ENCODE measurements around the gene FBP2. TPM values are rescaled to one million over a fixed set of nuclear protein-coding genes. Genes with fewer than 3 reads are reported as not detected.

Gene FBP2
- total RNA-seq, 1 donor from 2014 or later = not detected

DNA sequence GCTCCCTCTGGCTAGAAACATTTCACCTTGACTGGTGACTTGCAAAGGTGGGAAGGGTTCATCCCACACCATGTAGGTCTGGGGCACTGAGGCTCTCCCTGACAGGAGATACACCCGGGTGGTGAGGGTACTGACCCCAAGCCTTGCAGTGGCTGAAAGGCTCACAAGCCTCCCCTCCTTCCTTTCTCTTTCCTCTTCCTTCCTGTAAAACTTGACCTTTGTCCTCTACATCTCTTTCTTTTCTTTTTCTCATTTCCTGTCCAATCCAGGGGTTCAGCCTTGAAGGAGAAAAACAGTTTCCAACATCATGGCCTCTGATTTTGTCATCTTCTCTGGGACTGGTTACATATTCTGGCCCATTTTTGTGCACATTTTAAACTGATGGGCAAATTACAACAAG is 16.6 kb downstream of the FBP2 start:
- H3K4me3 ChIP-seq = no peak overlapping the region
- DNase-seq (ENCODE audit: extremely low spot score in 2 of 2) = no peak
- no peaks in the 10 kb centered on the region for H3K4me1 ChIP-seq
- H3K36me3 ChIP-seq = no peaks in the 10 kb centered on the region
- H3K9me3 ChIP-seq = no peaks in the 10 kb centered on the region
- no peaks in the 10 kb centered on the region for H3K27me3 ChIP-seq
- TF ChIP-seq, protein P1, sequence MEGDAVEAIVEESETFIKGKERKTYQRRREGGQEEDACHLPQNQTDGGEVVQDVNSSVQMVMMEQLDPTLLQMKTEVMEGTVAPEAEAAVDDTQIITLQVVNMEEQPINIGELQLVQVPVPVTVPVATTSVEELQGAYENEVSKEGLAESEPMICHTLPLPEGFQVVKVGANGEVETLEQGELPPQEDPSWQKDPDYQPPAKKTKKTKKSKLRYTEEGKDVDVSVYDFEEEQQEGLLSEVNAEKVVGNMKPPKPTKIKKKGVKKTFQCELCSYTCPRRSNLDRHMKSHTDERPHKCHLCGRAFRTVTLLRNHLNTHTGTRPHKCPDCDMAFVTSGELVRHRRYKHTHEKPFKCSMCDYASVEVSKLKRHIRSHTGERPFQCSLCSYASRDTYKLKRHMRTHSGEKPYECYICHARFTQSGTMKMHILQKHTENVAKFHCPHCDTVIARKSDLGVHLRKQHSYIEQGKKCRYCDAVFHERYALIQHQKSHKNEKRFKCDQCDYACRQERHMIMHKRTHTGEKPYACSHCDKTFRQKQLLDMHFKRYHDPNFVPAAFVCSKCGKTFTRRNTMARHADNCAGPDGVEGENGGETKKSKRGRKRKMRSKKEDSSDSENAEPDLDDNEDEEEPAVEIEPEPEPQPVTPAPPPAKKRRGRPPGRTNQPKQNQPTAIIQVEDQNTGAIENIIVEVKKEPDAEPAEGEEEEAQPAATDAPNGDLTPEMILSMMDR (IDR thresholded peaks at IDR 0.05) = no peak
- no peak for TF ChIP-seq POLR2AphosphoS5 (IDR thresholded peaks at IDR 0.05; ENCODE audit: insufficient read depth in 1 of 2, low read depth in 1 of 2)
- no peak for TF ChIP-seq POLR2A (IDR thresholded peaks at IDR 0.05)
- intact Hi-C loops (cut with DNase I) = no loop called here
- H3K27ac ChIP-seq = no peak overlapping the region

DNA sequence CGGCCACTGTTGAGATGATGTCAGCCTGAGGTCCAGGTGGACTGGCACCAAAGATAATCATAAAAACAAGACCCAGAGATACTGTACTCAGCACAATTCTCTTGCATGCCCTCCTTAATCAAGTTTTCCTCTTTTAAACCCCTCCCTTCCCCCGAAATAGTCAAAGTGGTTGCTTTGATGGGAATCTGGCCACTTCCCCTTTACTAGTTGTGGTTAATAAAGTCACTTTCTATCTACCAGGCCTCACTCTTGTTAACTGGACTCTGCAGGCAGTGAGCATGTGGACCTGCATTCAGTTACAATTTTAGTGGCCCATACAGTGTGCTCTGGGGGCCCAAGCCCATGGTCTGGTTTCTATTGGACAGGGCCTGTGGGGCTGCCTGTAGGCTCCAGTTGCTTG is 17.5 kb downstream of the FBP2 start:
- Histone ChIP-seq H3K4me3 (no peak overlapping the region), H3K27ac (no peak overlapping the region), H3K4me1 (no peaks in the 10 kb centered on the region), H3K9me3 (no peaks in the 10 kb centered on the region), H3K36me3 (no peaks in the 10 kb centered on the region), H3K27me3 (no peaks in the 10 kb centered on the region)
- DNase-seq (ENCODE audit: extremely low spot score in 2 of 2) = no peak
- TF ChIP-seq POLR2AphosphoS5 (IDR thresholded peaks at IDR 0.05; ENCODE audit: insufficient read depth in 1 of 2, low read depth in 1 of 2) (no peak), POLR2A (IDR thresholded peaks at IDR 0.05) (no peak)
- TF ChIP-seq, protein P1 (IDR thresholded peaks at IDR 0.05) = no peak
- intact Hi-C loops (cut with DNase I) = no loop called here

DNA sequence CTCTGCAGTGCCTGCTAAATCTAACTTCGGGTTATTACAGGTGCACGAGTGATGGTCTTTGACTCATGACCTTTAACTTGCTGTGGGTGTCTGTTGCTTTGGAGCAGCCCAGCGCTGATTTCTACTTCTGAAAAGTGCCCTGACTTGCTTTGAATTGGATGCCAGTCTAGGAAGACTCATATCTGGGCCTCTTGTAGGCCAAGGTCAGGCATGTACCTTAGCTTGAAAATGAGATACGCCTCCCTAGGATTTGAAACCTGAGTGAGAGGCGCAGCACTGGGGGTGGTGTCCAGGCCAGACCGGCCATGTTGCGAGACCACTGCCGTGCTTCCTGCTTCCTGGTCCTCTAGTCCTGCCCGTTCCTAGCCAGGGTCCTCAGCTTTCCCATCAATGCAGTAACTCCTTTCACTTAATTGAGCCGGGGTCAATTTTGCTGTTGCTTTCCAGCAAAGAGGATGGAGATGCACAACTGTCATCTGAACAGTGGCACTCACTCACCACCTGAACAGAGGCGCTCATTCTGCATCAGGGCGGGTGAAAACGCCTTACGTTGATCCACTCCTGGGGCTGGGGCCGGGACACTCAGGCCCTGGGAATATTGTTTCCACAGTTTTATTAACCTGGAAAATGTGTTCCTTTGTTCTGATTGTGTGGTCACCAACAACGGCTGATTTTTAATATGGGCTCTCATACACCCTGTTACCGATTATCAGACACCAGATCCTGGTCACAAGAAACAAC is 24.5 kb downstream of the FBP2 start:
- intact Hi-C loops (cut with DNase I) = no loop called here
- H3K27ac ChIP-seq = no peak overlapping the region
- DNase-seq (ENCODE audit: extremely low spot score in 2 of 2) = no peak
- no peaks in the 10 kb centered on the region for H3K4me1 ChIP-seq
- TF ChIP-seq POLR2AphosphoS5 (IDR thresholded peaks at IDR 0.05; ENCODE audit: insufficient read depth in 1 of 2, low read depth in 1 of 2) (no peak), POLR2A (IDR thresholded peaks at IDR 0.05) (no peak)
- TF ChIP-seq, protein P1 (IDR thresholded peaks at IDR 0.05) = no peak
- no peaks in the 10 kb centered on the region for H3K9me3 ChIP-seq
- H3K4me3 ChIP-seq = no peak overlapping the region
- no peaks in the 10 kb centered on the region for H3K36me3 ChIP-seq
- H3K27me3 ChIP-seq = no peaks in the 10 kb centered on the region

DNA sequence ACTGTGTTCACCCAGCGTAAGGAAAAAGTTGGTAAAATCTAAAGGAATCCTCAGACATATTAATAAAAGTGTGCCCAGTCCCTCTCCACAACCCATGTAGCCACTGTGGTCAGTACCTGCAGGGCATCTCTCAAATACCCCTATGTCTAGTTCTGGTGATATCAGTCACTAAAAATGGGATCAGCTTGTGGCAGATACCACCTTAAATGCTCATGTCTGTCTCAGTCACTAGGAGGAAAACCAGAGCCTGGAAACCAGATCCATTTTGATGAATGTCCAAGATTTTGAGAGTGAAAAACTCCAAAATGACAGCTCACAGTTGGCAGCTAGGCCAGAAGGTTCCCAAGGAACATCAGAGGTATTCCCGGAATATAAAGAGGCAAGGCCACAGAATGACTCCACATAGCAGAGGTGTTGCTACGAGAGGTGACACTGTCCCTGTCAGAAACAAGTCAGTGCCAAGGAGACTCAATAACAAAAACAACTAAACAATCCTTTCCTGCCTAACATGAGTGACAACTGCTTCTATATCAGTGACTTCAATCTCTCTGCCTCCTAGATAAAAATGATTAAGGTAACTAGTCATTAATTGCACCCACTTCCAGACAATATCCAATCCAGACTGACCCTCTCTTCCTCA is 25.3 kb downstream of the FBP2 start:
- intact Hi-C loops (cut with DNase I) = no loop called here
- Histone ChIP-seq H3K27me3 (no peaks in the 10 kb centered on the region), H3K9me3 (no peaks in the 10 kb centered on the region), H3K36me3 (no peaks in the 10 kb centered on the region), H3K27ac (no peak overlapping the region), H3K4me3 (no peak overlapping the region), H3K4me1 (no peaks in the 10 kb centered on the region)
- DNase-seq (ENCODE audit: extremely low spot score in 2 of 2) = no peak
- no peak for TF ChIP-seq POLR2A (IDR thresholded peaks at IDR 0.05)
- no peak for TF ChIP-seq POLR2AphosphoS5 (IDR thresholded peaks at IDR 0.05; ENCODE audit: insufficient read depth in 1 of 2, low read depth in 1 of 2)
- TF ChIP-seq, protein P1 (IDR thresholded peaks at IDR 0.05) = no peak

DNA sequence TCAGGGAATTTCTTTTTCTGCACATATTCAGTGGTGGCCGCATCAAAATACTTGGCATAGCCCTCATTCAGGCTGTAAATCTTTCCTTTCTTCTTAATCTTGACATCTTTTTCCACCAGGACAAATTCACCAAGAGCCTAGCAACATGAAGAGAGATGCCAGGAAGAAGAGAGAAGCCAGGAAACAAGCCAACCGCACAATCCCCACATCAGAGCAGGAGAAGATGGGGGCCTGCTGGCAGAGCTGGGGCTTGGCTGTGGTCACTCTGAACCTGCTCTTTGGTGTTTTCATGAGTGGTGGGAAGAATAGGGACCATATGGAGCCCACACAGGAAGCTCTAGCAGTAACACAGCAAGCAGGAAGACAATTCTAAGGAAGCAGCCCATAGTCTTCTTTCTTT is 26.4 kb downstream of the FBP2 start:
- no peaks in the 10 kb centered on the region for H3K9me3 ChIP-seq
- no peaks in the 10 kb centered on the region for H3K36me3 ChIP-seq
- no peak for DNase-seq (ENCODE audit: extremely low spot score in 2 of 2)
- H3K4me3 ChIP-seq = no peak overlapping the region
- no peaks in the 10 kb centered on the region for H3K27me3 ChIP-seq
- no peaks in the 10 kb centered on the region for H3K4me1 ChIP-seq
- intact Hi-C loops (cut with DNase I) = no loop called here
- no peak overlapping the region for H3K27ac ChIP-seq
- TF ChIP-seq POLR2AphosphoS5 (IDR thresholded peaks at IDR 0.05; ENCODE audit: insufficient read depth in 1 of 2, low read depth in 1 of 2) (no peak), POLR2A (IDR thresholded peaks at IDR 0.05) (no peak)
- TF ChIP-seq, protein P1 (IDR thresholded peaks at IDR 0.05) = no peak

All from vagina (tissue), 2 donors.